Esophagus squamous epithelium (tissue), 5 donors: ENCODE measurements around the gene GDPD1. TPM values are rescaled to one million over a fixed set of nuclear protein-coding genes. Genes with fewer than 3 reads are reported as not detected.
A peak's percentile ranks its signal among the peaks of the same experiment; 100 is the strongest.

Experiments
- DNase-seq: peaks from one replicate; lab custom pipeline; 2025; lab: John Stamatoyannopoulos, UW
- H3K27ac ChIP-seq, 4 donors: fragments of 200-600 bp; sonication (generic); one replicate each; pipeline ENCODE4 v1.5.1; 2016 to 2019; ENCODE audit warnings: mild to moderate bottlenecking in 1 of 4
- H3K27me3 ChIP-seq, 4 donors: fragments of 200-600 bp; sonication (generic); 1 replicate in 3 of 4; 2 replicates in 1 of 4; pipeline versions ENCODE4 v1.5.1 to v1.6.0; 2017 to 2021; ENCODE audit warnings: antibody characterized with exemption in 1 of 4
- H3K36me3 ChIP-seq, 3 donors: fragments of 200-600 bp; sonication (generic); one replicate each; pipeline ENCODE4 v1.5.1; 2016 to 2019
- H3K4me1 ChIP-seq, 3 donors: fragments of 200-600 bp; sonication (generic); one replicate each; pipeline ENCODE4 v1.5.1; 2017 to 2019
- H3K4me3 ChIP-seq, 4 donors: fragments of 200-600 bp; sonication (generic); 1 replicate in 3 of 4; 2 replicates in 1 of 4; pipeline ENCODE4 v1.5.1; 2016 to 2019; ENCODE audit warnings: mild to moderate bottlenecking in 2 of 4, moderate library complexity in 1 of 4
- H3K9me3 ChIP-seq, 3 donors: fragments of 200-600 bp; sonication (generic); one replicate each; pipeline ENCODE4 v1.5.1; 2016 to 2019
- CTCF ChIP-seq, 6 experiments: fragments of 450-650 bp in 4 of 6; fragments of 200-600 bp in 2 of 6; sonication (generic) in 2 of 6; IDR thresholded peaks; one replicate each; pipeline ENCODE4 v1.5.1; 2016 to 2019; ENCODE audit warnings: antibody characterized with exemption in 6 of 6, mild to moderate bottlenecking in 4 of 6, moderate library complexity in 4 of 6
- POLR2A ChIP-seq, 4 donors: fragments of 450-650 bp; IDR thresholded peaks; one replicate each; pipeline ENCODE4 v1.6.1; 2017; ENCODE audit warnings: antibody characterized with exemption in 4 of 4, mild to moderate bottlenecking in 4 of 4, moderate library complexity in 3 of 4
- WGBS, 2 donors: methylation state at CpG; one replicate each; pipeline ENCODE4 v1.1.5; 2018; 5-methylcytosine and 5-hydroxymethylcytosine counted together
- intact Hi-C: fragments of 100-400 bp; cut with DNase I; formaldehyde crosslinking; loops from one replicate; pipeline ENCODE4 v1.15.0; 2022
- total RNA-seq, 4 donors: library from RNA; depleted of rRNA; stranded (reverse); fragments of >200 nt; gene quantifications; one replicate each; pipeline ENCODE4 v1.1.0, GENCODE V29; 2016
- donor health status: DM: yes; HTN: yes; CAD: no.

Gene GDPD1
- total RNA-seq, 4 donors from 2014 or later = 0.59 to 2.0 (median 1.9) TPM; not detected in 1

GRCh38 chr17:59277031-59277430, 56.7 kb downstream of the GDPD1 start:
- Histone ChIP-seq H3K36me3 (no peaks in the 10 kb centered on the region), H3K9me3 (no peaks in the 10 kb centered on the region), H3K27me3 (no peaks in the 10 kb centered on the region), H3K4me3 (no peak overlapping the region), H3K4me1 (no peaks in the 10 kb centered on the region), H3K27ac (peak overlapping the region in 2 of 4 donors; percentile 39 to 44)
- intact Hi-C loops = no loop called here
- no peak for TF ChIP-seq POLR2A (IDR thresholded peaks at IDR 0.05)
- no peak for TF ChIP-seq CTCF (IDR thresholded peaks at IDR 0.05)
- DNase-seq = no peak
- 77 to 84% methylated on average over 4 of the region's 4 CpGs for WGBS, 2 donors

- 83 to 86% methylated on average over 4 of the region's 4 CpGs for WGBS, 2 donors
- H3K27ac ChIP-seq = peak overlapping the region in 2 of 4 donors; percentile 11 to 28
Observed at GRCh38 chr17:59278406-59278805, 58.1 kb downstream of the GDPD1 start.

GRCh38 chr17:59284317-59284716, 64.0 kb downstream of the GDPD1 start:
- TF ChIP-seq CTCF (IDR thresholded peaks at IDR 0.05) (no peak), POLR2A (IDR thresholded peaks at IDR 0.05) (no peak)

More at GRCh38 chr17:59278406-59278805, 58.1 kb downstream of the GDPD1 start:
- H3K36me3 ChIP-seq = no peaks in the 10 kb centered on the region
- no peaks in the 10 kb centered on the region for H3K4me1 ChIP-seq
- no peaks in the 10 kb centered on the region for H3K9me3 ChIP-seq
- H3K27me3 ChIP-seq = no peaks in the 10 kb centered on the region
- intact Hi-C loops = no loop called here
- TF ChIP-seq CTCF (IDR thresholded peaks at IDR 0.05) = no peak
- no peak for TF ChIP-seq POLR2A (IDR thresholded peaks at IDR 0.05)
- DNase-seq = no peak
- H3K4me3 ChIP-seq = no peak overlapping the region

GRCh38 chr17:59287452-59287851, 67.1 kb downstream of the GDPD1 start:
- no peak for TF ChIP-seq POLR2A (IDR thresholded peaks at IDR 0.05)
- no peak for TF ChIP-seq CTCF (IDR thresholded peaks at IDR 0.05)
- no peak overlapping the region for H3K4me3 ChIP-seq
- no peaks in the 10 kb centered on the region for H3K36me3 ChIP-seq
- H3K9me3 ChIP-seq = no peaks in the 10 kb centered on the region
- intact Hi-C loops = no loop called here
- no peaks in the 10 kb centered on the region for H3K27me3 ChIP-seq
- no peak overlapping the region for H3K27ac ChIP-seq
- WGBS, 2 donors = 9 to 18% methylated on average over 1 of the region's 1 CpG
- no peak for DNase-seq
- peaks cover 0 to 6% (median 0%) of the 10 kb centered on the region in 3 donors for H3K4me1 ChIP-seq

More at GRCh38 chr17:59284317-59284716, 64.0 kb downstream of the GDPD1 start:
- DNase-seq = no peak
- Histone ChIP-seq H3K4me3 (no peak overlapping the region), H3K9me3 (no peaks in the 10 kb centered on the region), H3K36me3 (no peaks in the 10 kb centered on the region), H3K27ac (no peak overlapping the region), H3K27me3 (no peaks in the 10 kb centered on the region), H3K4me1 (peaks cover 0 to 6% (median 0%) of the 10 kb centered on the region in 3 donors)
- intact Hi-C loops = no loop called here
- 53 to 69% methylated on average over 3 to 4 of the region's 4 CpGs for WGBS, 2 donors

GRCh38 chr17:59287891-59288290, 67.6 kb downstream of the GDPD1 start:
- Histone ChIP-seq H3K27ac (peak overlapping the region in 1 of 4 donors; percentile 13), H3K36me3 (no peaks in the 10 kb centered on the region), H3K9me3 (no peaks in the 10 kb centered on the region), H3K4me3 (no peak overlapping the region), H3K4me1 (peaks cover 0 to 6% (median 0%) of the 10 kb centered on the region in 3 donors), H3K27me3 (no peaks in the 10 kb centered on the region)
- TF ChIP-seq CTCF (IDR thresholded peaks at IDR 0.05) (no peak), POLR2A (IDR thresholded peaks at IDR 0.05) (no peak)
- no peak for DNase-seq
- intact Hi-C loops = no loop called here
- 59 to 66% methylated on average over 3 of the region's 3 CpGs for WGBS, 2 donors
